Heart left ventricle (tissue), 13 donors: Measurements from ENCODE around the gene QRICH1.

Source experiments
- POLR2A ChIP-seq, 2 donors: fragments of 450-650 bp; IDR thresholded peaks; one replicate each; pipeline ENCODE4 v1.6.1; 2017; ENCODE audit warnings: antibody characterized with exemption in 2 of 2, mild to moderate bottlenecking in 2 of 2, moderate library complexity in 2 of 2
- TF ChIP-seq, protein P1 (sequence below), 12 donors: fragments of 200-600 bp; sonication (generic) in 4 of 12; IDR thresholded peaks; one replicate each; pipeline versions ENCODE4 v1.5.0 to v1.8.0; 2018 to 2022; ENCODE audit warnings: antibody characterized with exemption in 12 of 12, mild to moderate bottlenecking in 5 of 12
- donor health status: ischemic (EF 13 %, LVEDD 7.1; RV severe dilation, severe dysfunction).
- donor health status: DM: no; HTN: yes; CAD: no.
- donor health status: DM: no; HTN: no; CAD: no.
- donor health status: ischemic (EF 25% LVEDD 6.9; RV normal size, moderate dysfunction).
- donor health status: ischemic (EF 25% LVEDD 5.7; RV mildly dilated, moderate dysfunction).
- donor health status: ischemic (EF 35%, LVEDD 5.7; RV mildly dilated, moderate dysfunction).
- donor health status: nonischemic (EF 11% LVEDD 7.7; RV severe dilation, severe dysfunction).
- donor health status: DM: yes; HTN: yes; CAD: no.
- donor health status: PGD.
- donor health status: ischemic (EF 29% LVEDD 5.4; RV normal size, mild dysfunction).
- donor health status: nonischemic (EF 23%, LVEDD 6.1; RV moderate dilation, normal function).

DNA sequence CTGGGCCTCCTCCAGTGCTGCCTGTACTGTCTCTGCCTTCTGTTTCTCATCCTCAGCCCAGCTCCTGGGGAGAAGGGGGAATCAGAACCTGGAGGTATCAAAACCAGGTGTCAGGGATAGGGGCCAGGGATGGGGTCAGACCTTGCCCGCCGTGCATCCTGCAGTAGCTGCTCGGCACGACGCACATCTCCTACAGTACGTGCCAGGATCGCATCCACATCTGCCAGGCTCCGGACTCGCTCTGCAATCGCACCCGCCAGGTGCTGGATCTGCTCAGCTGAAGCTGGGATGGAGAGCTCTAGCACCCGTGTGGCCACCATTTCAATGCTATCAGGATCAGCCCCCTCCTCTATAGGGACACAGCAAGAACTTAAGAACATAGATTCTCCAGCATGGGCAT lies 28.2 kb upstream of the QRICH1 start:
- TF ChIP-seq, protein P1, sequence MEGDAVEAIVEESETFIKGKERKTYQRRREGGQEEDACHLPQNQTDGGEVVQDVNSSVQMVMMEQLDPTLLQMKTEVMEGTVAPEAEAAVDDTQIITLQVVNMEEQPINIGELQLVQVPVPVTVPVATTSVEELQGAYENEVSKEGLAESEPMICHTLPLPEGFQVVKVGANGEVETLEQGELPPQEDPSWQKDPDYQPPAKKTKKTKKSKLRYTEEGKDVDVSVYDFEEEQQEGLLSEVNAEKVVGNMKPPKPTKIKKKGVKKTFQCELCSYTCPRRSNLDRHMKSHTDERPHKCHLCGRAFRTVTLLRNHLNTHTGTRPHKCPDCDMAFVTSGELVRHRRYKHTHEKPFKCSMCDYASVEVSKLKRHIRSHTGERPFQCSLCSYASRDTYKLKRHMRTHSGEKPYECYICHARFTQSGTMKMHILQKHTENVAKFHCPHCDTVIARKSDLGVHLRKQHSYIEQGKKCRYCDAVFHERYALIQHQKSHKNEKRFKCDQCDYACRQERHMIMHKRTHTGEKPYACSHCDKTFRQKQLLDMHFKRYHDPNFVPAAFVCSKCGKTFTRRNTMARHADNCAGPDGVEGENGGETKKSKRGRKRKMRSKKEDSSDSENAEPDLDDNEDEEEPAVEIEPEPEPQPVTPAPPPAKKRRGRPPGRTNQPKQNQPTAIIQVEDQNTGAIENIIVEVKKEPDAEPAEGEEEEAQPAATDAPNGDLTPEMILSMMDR (IDR thresholded peaks at IDR 0.05), result no peak
- no peak for TF ChIP-seq POLR2A (IDR thresholded peaks at IDR 0.05)
